ENCODE results near the gene FIBIN.
"Not testable (repeated sequence)": the region's sequence is repeated elsewhere in the genome, so short reads cannot be mapped to it uniquely, and the experiment has no call there.

The FIBIN gene

GRCh38 chr11:26971961-26972360, 22.0 kb upstream of the FIBIN start:
- TF ChIP-seq ZFX (IDR thresholded peaks at IDR 0.05) = no peak
- TF ChIP-seq, protein P1, sequence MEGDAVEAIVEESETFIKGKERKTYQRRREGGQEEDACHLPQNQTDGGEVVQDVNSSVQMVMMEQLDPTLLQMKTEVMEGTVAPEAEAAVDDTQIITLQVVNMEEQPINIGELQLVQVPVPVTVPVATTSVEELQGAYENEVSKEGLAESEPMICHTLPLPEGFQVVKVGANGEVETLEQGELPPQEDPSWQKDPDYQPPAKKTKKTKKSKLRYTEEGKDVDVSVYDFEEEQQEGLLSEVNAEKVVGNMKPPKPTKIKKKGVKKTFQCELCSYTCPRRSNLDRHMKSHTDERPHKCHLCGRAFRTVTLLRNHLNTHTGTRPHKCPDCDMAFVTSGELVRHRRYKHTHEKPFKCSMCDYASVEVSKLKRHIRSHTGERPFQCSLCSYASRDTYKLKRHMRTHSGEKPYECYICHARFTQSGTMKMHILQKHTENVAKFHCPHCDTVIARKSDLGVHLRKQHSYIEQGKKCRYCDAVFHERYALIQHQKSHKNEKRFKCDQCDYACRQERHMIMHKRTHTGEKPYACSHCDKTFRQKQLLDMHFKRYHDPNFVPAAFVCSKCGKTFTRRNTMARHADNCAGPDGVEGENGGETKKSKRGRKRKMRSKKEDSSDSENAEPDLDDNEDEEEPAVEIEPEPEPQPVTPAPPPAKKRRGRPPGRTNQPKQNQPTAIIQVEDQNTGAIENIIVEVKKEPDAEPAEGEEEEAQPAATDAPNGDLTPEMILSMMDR (conservative IDR thresholded peaks at IDR 0.05) = no peak
- no peak overlapping the region for H3K27ac ChIP-seq

DNA sequence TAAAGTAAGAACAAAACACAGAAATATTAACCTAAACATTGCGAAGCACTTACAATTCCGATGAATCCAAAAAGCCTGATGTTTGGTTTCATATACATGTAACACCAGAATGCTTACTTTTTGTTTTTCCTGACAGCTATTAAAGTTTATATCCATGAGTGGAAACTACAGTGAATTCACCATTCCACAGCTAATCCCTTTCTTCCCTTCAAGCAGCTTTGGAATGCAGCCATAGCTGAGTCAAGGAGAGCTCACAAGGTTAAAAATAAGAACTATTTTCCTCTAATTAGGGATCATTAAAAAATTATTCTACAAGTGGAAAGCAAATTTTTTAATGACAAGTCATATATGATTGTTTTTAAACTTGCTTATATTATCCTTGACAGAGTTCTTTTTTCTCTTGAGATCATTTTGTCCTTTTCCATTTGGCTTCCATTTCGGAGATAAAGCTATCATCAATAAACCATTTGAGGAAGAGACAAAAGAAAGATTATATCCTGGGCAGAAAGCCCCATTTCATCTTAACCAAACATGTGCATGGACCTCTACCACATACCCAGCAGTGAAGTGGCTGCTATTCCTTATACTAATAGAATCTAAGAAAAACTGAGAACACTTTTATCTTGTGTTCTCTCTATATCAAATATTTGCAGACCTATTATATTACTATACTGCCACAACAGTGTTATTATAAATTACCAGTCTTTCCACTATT, 19.7 kb upstream of the FIBIN start:
- TF ChIP-seq, protein P1 (conservative IDR thresholded peaks at IDR 0.05) = no peak
- no peak for TF ChIP-seq ZFX (IDR thresholded peaks at IDR 0.05)
- H3K27ac ChIP-seq = no peak overlapping the region

DNA sequence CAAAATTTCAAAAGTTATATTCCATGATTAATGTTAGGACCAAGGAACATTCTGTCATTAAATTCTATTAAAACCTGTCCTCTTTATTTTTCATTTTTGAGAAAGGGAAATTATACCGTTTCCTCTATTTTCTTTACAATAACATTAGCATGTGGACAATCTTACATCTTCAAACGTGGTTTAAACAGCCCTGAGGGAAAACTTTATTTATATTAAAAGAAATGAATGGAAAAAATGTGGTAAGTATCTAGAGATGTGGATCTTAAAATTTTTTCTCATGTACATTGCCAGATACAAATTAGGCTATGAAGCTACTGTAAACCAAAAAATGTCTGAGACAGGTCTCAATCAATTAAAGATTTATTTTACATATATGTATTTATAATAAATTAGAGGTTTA, 18.9 kb upstream of the FIBIN start:
- no peak for TF ChIP-seq ZFX (IDR thresholded peaks at IDR 0.05)
- TF ChIP-seq, protein P1 (conservative IDR thresholded peaks at IDR 0.05) = no peak
- H3K27ac ChIP-seq = no peak overlapping the region

DNA sequence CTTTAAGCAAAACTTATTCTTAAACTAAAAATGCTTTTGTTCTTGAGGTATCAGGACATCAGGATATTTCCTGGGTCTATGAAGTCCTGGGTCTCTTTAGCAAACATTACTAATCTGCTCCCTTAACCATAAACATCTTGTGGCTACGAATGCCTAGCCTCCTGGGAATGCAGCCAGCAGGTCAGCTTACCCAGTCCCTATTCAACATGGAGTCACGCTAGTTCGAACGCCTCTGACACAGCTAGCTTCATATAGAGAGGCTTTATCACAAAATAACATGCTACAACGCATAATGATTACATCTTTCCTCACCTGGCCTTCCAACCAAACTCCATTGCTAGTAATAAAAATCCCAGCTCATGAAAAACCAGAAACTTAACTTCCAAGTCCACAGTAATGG, 17.5 kb upstream of the FIBIN start:
- no peak overlapping the region for H3K27ac ChIP-seq
- TF ChIP-seq, protein P1 (conservative IDR thresholded peaks at IDR 0.05) = no peak
- no peak for TF ChIP-seq ZFX (IDR thresholded peaks at IDR 0.05)

DNA sequence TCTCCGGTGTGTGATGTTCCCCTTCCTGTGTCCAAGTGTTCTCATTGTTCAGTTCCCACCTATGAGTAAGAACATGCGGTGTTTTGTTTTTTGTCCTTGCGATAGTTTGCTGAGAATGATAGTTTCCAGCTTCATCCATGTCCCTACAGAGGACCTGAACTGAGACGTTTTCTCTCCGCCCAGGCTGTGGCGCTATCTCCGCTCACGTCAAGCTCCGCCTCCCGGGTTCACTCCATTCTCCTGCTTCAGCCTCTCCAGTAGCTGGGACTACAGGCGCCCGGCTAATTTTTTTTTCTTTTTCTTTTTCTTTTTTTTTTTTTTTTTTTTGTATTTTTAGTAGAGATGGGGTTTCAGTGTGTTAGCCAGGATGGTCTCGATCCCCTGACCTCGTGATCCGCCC, 16.7 kb upstream of the FIBIN start:
- not testable (repeated sequence) for H3K27ac ChIP-seq

DNA sequence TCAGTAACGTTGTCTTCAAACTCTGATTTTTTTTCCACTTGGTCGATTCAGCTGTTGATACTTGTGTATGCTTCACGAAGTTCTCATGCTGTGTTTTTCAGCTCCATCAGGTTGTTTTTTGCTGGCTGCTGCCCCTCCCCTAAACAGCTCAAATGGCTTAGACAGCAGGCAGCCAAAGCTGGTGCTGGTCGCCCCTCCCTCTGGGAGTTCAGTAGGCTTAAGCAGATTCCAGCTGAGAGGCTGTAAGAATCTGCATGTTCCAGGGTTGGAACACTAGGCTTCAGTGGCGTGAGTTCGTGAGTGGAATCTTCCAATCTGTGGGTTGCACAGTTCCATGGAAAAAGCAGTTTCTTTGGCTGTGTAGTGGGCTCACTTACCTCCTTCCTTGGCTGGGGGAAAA, 10.3 kb upstream of the FIBIN start:
- no peak for TF ChIP-seq ZFX (IDR thresholded peaks at IDR 0.05)
- TF ChIP-seq, protein P1 (conservative IDR thresholded peaks at IDR 0.05) = no peak
- no peak overlapping the region for H3K27ac ChIP-seq

DNA sequence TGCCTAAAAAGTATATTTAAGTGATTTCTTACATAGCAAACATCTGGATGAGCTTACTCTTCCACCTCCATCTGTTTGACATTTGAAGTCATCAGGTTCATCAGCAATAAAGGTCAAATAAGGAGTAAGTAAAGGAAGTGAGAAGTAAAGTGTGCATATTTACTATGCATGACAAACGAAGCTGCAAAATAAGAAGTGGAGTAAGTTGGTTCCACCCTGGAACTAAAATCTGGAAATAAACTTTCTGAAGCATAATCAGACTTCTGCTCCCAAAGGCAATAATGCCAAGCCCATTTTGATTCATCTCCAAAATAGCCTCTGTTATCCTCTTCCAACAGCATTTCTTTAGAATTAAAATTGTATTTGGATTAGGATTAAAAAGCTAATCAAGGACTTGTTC, 8.4 kb upstream of the FIBIN start:
- TF ChIP-seq ZFX (IDR thresholded peaks at IDR 0.05) = no peak
- TF ChIP-seq, protein P1 (conservative IDR thresholded peaks at IDR 0.05) = no peak
- no peak overlapping the region for H3K27ac ChIP-seq

DNA sequence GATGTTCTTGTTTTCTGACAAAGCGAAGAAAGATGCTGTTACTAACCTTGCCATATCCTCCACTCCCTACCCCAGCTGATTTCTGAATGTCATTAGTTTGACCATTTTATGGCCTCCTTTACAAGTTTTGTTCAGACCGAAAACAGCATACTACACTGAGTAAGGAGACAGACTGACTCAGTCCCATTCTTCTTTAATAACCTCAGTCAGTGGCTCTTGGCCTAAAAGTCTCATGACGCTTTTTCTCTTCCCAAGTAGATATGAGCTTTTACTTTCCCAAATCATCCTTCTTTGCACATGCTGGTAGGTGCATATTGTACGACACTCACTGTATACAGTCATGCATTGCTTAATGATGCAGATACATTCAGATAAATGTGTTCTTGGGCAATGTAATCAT, 8.0 kb upstream of the FIBIN start:
- H3K27ac ChIP-seq = no peak overlapping the region
- TF ChIP-seq, protein P1 (conservative IDR thresholded peaks at IDR 0.05) = no peak
- TF ChIP-seq ZFX (IDR thresholded peaks at IDR 0.05) = no peak
